Measurements from ENCODE around the gene SPSB1.

SPSB1 gene

DNA sequence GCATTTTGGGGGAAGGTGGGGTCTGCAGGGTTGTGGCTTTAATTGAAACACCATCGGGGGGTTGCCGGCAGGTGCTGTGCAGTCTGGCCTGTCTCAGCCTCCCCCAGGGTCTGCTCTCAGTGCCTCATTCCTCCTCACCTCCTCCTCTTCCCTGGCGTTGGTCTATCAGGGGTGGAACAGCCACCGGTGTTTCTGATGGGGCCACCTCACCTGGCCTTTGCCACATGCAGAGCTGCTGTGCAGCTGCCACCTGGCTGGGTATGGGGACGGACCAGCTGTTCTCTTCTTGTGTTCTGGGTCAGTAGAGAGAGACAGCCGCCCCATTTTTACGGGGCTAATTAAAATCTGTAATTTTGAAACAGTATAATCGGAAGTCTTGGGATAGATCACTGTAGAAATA is 53.9 kb downstream of the SPSB1 start:
- no peak for DNase-seq

DNA sequence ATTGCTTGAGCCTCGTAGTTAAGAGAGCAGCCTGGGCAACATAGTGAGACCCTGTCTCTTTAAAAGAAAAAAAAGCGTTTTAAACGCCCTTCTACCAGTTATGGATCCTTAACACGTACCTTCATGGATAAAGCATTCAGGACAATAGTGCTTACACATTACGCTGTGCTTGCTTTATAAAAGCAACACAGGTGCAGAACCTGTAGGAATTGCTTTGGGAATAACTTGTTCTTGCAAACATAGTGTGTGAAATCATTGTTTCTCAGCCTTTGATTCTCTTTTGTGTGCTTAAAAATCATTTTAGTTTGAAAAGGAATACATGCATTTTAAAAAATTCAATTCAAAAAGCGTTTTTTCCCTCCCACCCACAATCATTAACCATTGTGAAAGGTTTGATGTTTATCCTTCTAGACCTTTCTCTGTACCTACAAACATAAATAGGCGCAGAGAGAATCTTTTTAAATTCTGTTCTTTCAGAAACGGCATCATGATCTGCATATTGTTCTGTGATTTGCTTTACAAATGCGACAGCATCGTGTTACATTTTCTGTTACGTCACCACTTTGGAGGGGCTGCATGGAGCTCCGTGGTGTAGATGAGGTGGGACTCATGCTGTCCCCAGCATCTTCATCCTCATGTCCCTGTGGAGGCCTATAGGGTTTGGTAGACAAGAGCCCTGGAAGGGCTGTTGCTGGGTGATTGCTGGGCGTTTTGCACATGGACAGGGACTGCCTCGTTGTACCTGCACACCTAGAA is 54.6 kb downstream of the SPSB1 start:
- DNase-seq, result no peak

DNA sequence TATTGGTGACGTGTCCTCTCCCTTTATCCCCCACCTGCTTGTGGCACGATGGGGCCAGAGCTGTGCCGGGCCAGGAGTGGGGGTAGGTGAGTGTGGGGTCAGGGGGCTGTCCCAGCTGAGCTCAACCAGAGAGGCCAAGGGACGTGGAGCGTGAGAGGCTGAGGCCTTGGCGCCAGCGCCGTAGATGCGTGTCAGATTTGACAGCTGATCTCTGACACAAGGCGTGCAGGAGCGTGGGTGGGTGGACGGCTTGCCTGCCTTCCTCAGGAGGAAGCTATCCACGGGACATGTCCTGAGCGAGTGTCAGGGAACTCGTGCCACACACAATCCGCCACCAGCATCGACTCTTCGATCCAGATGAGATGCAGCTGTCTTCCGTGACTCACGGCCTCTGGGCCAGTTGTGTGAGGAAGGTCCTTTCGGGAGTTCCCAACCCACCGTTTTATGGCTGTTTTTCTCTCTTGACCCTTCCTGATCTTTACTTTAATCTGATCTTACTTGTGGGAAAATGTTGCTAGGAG is 56.7 kb downstream of the SPSB1 start:
- no peak for DNase-seq

DNA sequence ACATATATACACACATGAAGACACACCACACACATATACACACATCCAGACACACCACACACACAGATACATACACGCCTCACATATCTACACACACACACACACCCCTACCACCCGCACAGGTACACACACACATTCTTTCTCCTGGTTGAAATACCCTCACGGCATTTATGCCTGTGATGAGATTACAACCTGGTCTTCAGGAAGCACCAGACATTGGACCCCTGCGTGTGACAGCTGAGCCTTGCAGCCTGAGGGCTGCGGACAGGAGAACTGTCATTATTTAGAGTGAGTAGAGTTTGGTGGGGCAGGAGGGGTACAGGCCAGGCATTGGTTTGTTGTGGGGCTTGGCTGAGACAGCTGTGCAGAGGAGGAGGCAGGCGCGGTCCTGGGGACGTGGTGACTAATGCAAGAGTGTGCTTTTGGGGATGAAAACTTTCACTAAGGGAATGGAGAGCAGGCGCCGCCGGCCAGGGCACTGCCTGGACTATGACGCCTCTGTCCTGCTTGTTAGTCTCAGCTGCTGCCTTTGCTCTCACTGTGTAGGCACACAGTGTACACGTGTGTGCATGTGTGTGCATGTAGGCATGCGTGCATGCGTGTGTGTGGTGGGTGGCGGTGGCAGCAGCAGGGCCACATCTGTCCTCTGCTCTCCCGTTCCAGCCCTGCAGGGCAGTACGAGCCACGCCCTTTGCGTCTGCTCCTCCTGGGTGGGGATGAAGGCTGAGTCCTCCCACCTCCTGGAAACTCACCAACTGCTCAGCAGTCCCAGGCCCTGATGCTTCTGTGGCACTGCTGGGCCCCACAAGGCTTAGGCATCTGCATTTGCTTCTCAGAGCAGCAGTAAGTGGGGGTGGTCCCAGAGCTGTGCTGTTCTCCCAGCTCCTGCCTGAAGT is 57.6 kb downstream of the SPSB1 start:
- peak; percentile 16 for DNase-seq

DNA sequence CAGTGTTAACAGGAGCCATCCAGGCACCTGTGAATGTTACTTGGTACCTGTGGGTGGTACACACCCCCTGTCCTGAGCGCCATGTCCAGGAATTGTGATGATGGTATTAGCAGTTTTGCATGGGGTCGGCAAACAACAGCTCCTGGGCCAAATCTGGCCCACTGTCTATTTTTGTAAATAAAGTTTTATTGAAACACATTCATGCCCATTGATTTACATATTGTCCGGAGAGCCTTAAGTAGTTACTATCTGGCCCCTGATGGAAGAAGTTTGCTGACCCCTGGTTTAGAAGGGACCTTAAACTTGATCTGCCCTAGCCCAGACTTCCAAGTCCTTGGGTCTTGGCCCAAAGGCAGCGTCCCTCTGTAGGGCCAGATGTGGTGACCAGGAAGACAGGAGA is 58.3 kb downstream of the SPSB1 start:
- no peak for DNase-seq

DNA sequence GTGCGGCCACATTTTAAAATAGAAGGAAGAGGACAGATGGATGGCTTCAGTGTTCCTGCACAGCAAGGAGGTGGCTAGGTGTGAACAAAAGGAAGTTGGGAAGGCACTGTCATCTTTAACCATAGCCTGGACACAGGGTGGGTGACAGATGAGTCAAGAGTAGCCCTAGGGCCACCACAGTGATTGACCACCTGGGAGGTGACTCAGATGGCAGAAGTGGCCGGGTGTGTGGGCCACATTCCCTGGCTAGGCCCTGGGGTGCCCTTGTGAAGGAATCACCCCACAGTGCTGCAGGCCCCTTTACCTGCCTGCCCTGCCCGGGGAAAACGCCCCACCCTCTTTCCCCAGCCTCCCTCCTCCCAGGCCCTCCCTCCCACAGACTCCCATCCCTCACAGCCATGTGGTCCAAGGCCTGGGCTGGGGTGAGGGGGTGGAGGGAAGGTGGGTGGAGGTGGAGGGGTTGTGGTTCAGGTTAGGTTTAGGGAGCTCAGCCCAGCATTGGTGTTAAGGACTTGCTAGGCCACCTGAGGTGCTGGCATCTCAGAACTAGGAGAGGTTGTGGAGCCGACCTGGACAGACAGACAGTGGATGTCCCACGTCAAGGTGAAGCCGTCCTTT is 59.1 kb downstream of the SPSB1 start:
- DNase-seq, result no peak

DNA sequence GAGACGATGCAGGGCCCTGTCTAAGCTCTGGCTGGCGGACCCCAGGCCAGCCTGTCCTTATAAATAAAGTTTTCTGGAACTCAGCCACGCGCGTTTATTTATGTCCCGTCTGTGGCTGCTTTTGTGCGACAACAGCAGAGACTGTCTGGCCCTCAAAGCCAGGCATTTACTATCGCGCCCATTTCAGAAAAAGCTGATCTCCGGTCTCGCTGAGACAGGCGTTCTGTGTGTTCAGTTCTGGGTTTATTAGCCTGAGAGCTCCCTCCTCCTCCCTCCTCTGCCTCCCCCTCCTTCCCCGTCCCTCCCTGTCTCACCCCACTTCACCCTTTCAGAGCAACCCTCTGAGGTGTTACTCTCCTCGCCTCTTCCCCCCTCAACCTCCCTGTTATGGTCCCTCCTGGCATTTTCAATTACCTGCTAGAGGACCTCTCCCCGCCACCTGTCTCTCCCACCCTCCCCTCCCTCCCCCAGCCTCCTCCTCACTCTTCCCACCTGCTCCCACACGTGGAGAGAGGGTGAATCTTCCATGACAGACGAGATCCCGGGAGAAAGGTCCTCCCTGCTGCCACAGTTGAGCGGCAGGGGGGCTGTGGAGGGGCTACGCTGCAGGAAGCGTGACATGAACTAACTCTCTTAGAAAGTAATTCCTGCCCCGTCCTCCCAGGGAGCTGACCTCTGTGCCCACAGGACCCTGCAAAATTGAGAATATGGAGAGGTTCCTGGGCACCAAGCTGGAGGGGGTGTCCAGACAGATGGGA is 59.9 kb downstream of the SPSB1 start:
- DNase-seq, result no peak

DNA sequence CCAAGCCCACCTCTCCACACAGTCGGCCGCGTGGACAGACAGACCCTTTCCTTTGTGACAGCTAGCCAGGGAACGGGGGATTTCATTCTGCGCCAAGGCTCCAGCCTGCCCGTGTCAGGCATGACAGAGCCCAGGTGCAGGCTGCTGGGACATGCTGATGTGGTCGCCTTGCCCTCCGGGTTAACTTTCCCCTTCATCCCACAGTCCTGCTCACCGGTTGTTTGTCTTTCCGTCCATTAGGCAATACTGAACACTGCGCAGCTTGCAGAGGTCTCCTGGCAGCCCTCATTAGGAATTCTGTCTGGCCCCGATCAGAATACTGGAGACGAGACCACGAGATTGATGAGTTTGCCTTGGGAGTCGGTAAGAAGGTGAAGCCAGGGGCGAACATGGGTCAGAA is 62.8 kb downstream of the SPSB1 start:
- DNase-seq, result no peak

DNA sequence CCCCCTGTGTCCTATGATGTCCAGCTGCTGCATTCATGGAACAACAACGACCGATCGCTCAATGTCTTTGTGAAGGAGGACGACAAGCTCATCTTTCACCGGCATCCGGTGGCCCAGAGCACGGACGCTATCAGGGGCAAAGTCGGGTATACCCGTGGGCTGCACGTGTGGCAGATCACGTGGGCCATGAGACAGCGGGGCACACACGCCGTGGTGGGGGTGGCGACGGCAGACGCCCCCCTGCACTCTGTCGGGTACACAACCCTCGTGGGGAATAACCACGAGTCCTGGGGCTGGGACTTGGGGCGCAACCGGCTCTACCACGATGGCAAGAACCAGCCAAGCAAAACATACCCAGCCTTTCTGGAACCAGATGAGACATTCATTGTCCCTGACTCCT is 63.3 kb downstream of the SPSB1 start:
- DNase-seq, result no peak

DNA sequence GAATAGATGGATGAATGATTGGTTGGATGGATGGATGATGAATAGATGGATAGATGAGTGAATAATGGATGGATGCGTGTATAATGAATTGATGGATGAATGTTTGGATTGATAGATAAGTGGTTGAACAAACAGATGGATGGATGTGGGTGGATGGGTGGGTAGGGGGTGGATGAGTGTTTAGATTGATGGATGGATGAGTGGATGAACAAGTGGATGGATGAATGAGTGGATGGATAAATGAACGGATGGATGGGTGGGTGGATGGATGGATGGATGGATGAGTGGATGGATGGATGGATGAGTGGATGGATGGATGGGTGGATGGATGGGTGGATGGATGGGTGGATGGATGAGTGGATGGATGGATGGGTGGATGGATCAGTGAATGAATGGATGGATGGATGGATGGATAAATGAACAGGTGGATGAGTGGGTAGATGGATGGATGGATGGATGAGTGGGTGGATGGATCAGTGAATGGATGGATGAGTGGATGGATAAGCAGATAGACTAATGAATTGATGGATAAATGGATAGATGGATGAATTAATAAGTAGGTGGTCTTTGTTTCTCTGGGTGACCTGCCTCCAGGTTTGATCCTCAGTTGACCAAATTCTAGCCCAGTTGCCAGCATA is 64.3 kb downstream of the SPSB1 start:
- DNase-seq, result no peak

DNA sequence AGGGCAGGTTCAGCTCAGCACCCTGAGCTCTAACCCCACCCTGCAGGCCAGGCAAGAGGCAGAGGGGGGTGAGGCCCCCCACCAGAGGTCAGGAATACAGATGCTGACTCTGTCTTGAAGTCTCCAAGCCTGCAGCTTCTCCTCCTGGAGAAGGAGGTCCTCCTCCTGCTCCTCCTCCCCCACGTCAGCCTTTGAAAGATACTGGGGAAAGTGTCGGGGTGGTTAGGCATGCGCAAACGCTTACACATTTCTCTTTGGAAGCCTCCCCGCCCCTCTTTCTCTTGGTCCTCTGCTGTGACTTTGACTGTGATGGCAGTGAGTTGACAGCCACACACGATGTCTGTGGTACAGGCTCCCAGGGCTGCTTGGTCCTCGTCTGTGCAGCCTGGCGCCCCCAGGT is 65.3 kb downstream of the SPSB1 start:
- DNase-seq, result no peak

DNA sequence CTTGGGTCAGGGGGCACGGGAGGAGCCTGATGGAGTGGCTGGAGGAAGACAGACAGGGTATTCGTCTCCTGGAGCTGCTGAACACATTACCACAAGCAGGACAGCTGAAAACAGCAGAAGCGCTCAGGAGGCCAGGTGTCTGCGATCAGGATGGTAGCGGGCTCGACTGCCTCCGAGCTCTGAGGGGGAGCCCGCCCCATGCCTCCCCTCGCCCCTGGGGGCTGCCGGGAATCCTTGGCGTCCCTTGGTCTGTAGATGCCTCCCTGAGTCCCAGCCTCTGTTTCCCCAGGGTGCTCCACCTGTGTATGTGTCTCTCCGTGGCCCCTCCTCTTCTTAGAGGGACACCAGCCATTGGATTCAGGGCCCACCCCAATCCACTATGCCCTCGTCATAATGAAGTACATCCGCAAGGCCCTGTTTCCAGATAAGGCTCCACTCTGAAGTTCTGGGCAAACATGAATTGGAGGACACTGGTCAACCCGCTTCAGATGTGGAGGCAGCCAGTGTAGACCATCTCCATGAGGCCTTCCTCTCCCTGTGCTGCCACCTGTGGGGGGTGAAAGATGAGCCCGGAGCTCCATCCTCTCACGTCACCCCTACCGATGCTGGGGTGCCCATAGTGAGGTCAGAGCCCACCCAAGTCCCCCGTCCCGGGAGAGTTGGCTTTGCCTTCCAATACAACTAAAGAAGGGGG is 67.8 kb downstream of the SPSB1 start:
- DNase-seq, result no peak

DNA sequence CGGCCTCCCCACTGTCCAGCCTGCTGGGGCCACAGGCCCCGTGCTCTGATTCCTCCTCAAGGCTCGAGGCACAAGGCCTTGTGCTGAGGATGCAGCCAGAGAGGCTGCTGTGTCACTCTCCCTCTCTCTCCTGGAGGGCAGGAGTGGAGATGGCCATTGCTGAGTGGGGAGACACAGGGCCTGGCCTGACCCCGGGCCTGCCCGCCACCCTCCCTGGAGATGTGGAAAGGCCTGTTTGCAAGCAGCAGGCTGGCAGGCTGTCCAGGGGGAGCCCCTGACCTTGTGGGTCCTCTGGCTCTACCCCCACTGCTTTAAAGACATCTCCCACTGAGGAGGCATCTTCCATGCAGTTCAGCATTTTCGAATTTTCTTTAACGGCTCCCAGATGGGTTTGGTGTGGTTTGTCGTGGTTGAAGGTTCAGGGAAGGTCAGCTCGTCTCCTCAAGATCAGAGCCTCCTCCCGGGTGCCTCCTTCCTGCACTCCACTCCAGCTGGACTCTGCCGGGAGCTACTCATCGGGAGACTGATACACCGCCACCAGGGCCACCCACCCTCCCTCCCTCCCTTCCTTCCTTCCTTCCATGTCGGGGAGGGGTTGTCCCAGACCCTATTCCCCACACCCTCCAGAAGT is 69.1 kb downstream of the SPSB1 start:
- DNase-seq, result no peak

DNA sequence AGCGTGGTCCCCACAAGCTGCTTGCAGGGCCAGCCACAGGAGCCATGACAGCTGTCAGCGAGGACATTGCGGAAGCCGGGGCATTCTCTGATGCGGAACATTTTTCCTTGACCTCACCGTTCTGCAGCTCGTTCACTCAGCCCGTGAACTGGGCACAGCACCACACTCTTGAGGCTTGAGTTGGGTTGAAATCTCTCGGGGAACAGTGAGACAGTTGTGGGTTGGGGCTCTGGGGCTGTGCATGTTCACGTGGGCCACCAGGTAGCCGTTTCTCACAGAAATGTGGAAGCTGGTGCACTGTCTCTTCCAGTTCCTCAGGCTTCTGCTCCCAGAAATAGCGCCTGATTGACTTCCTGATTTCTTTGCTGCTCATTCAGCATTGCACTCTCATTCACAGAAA is 69.8 kb downstream of the SPSB1 start:
- DNase-seq, result no peak

DNA sequence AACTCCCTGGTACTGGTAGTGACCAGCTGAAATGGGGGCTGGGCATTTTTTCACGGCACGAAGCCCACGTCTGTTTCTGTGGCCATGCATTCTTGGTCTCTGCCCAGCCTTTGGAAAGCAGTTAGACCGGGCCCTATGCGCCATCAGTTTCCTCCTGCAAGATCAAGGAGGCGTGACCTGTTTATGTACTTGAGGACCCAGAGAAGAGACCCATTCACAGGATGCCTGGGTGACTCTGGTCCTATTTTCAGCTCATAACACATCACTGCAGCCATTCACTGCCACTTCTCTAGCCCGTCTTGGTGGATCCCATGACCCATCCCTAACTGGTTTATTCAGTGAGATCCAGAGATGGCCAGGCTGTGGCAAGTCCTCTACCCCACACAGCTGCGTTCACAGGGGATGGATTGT is 70.4 kb downstream of the SPSB1 start:
- DNase-seq, result no peak

DNA sequence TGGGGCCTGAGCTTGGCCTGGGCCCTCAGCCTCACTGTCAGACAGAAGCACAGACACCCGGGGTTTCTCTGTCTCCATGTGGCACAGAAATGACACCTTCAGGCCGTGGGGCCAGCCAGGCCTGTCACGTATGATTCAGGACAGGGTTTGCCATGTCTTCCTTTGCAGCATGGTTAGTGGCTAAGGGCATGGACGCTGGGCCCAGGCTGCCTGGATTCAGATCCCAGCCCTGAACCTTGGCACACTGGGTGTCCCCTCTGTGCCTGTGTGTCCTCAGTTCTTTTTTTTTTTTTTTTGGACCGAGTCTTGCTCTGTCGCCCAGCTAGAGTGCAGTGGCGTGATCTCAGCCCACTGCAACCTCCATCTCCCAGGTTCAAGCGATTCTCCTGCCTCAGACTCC is 73.6 kb downstream of the SPSB1 start:
- DNase-seq, result no peak

DNA sequence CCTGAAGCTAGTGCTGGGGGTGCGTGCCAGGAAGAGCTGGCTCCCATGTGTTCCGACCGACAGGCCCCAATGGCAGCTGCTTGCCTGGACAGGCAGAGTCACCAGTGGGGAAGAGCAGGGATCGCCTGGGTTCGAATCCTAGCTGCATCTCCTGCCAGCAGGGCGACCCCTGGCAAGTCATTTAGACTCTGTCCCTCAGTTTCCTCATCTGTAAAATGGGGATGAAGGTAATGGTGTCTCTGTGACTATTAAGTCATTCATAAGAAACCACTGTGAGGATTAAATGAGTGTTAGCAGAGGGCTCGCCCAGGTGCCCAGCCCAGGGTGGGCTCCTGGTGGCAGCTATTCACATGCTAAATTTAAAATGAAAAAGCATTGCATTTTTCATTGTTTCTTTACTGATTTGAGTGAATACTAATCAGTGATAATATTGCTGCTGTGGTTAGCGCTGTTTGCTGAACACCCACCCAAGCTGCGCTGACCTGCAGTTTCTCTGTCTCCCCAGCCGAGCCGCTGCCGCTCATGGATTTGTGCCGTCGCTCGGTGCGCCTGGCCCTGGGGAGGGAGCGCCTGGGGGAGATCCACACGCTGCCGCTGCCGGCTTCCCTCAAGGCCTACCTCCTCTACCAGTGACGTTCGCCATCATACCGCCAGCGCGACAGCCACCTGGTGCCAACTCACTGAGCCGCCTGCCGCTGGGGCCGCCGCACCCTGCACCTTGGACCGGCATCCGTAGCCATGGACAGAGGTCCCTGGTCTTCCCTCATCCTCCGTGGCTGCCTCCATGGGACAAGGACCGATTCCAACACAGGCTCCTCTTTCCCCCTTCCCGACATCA is 74.5 kb downstream of the SPSB1 start:
- DNase-seq, result no peak

DNA sequence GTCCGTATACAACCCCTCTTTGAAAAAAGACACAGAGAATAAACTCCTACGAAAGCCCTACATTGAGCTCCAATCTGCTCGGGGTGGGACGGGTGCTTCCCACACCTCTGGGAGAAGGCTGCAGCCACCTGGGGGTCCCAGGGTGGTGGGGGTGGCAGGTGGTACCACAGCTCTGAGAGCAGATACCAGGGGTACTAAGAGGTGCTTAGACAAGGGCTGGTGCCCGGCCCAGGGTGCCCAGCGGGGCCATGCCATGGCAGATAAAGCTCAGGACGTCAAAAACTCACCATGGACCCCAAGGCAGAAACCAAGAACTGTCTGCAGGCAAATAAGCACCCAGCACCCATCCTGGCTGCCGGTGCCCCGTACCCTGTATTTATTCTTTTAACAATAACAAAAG is 75.1 kb downstream of the SPSB1 start:
- no peak for DNase-seq

DNA sequence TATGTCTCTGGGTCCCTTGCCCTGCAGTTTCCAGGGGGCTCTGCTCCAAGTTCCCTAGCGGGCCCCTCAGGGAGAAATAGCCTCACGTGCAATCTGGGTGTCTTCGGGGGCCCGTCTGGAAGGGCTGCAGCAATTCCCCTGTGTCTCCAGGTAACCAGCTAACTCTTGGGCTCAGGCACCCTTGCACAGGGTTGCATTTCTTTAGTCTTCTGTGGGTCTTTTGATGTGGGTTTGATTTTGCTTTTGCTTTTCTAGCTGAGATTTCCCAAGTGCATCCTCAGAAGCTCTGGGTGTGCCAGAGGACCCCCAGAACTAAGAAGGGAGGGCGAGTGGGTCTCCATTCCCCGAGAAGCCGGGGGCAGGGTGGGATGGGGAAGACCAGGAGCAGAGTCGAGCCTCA is 75.7 kb downstream of the SPSB1 start:
- DNase-seq, result no peak

Data from hematopoietic multipotent progenitor cell treated with erythropoietin and hydrocortisone succinate and interleukin-3 and kit ligand, for 4 days (in vitro differentiated cells).